ENCODE data around the gene COTL1. TPM values are rescaled to one million over a fixed set of nuclear protein-coding genes. Genes with fewer than 3 reads are reported as not detected.

Gene COTL1
- total RNA-seq, 1 experiment from 2014 or later = 408 TPM

DNA sequence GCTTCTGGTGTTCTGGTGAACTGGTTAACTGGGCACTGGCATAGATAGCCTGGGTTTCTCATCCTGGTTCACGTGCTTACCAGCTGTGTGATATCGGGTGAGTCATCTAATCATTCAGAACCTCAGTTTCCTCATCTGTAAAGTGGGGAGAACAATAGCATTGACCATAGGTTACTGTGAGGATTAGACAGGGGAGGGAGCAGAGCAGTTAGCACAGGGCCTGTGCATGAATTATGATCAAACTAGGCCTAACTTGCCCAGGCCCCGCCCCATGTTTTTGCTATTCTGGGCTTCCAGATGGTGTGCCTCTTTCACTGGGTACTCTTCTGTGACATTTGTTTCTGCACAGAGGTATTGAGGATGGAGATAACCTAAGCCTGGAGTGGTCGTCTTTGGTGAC is 25.8 kb upstream of the COTL1 start:
- Histone ChIP-seq H3K4me3 (ENCODE audit: low read length) (no peak overlapping the region), H3K4me1 (ENCODE audit: insufficient read depth, low read length) (peaks cover 25% of the 10 kb centered on the region), H3K36me3 (ENCODE audit: low read depth, low read length) (no peaks in the 10 kb centered on the region), H3K27ac (ENCODE audit: low read length) (no peak overlapping the region), H3K27me3 (ENCODE audit: low read length) (no peaks in the 10 kb centered on the region), H3K79me2 (ENCODE audit: low read length) (0 out of 2 replicates have a peak, but pooled peaks cover 7% of the 10 kb centered on the region), H3K9me2 (replicated peaks; ENCODE audit: low read length) (no peaks in the 10 kb centered on the region), H4K20me1 (ENCODE audit: low read length) (no peaks in the 10 kb centered on the region), H3K4me2 (ENCODE audit: low read length) (peak overlapping the region; percentile 57; the same call in 1 of the 2 replicates), H3K9ac (ENCODE audit: low read length) (no peak overlapping the region), H2AFZ (ENCODE audit: low read length) (peak overlapping the region; percentile 76; the same call in 1 of the 2 replicates), H3F3A (ENCODE audit: low read length, unreplicated experiment) (no peaks in the 10 kb centered on the region), H3K9me3 (ENCODE audit: low read length) (no peaks in the 10 kb centered on the region)
- intact Hi-C loops (cut with micrococcal nuclease) = no loop called here
- no peak for TF ChIP-seq EZH2 (IDR thresholded peaks at IDR 0.05; ENCODE audit: low read length, unreplicated experiment)
- TF ChIP-seq EZH2phosphoT487 (IDR thresholded peaks at IDR 0.05; ENCODE audit: borderline replicate concordance, low read length) = no peak
- TF ChIP-seq CTCF (conservative IDR thresholded peaks at IDR 0.05; ENCODE audit: low read depth, low read length) = no peak
- no peak for ATAC-seq
- BruUV-seq (replicated peaks) = no TSS peak
- POLR2A ChIA-PET (ENCODE audit: unreplicated experiment) = no interaction called here
- no peak for DNase-seq
- CTCF ChIA-PET = no interaction called here

GRCh38 chr16:84643180-84643583 is 25.3 kb upstream of the COTL1 start:
- no peaks in the 10 kb centered on the region for H3K36me3 ChIP-seq (ENCODE audit: low read depth, low read length)
- no peaks in the 10 kb centered on the region for H3K27me3 ChIP-seq (ENCODE audit: low read length)
- peak overlapping the region; percentile 57 for H3K4me2 ChIP-seq (ENCODE audit: low read length)
- ChIA-PET POLR2A (ENCODE audit: unreplicated experiment) (no interaction called here), CTCF (no interaction called here)
- intact Hi-C loops (cut with micrococcal nuclease) = no loop called here
- no peaks in the 10 kb centered on the region for H3K9me3 ChIP-seq (ENCODE audit: low read length)
- H3K4me1 ChIP-seq (ENCODE audit: insufficient read depth, low read length) = peaks cover 25% of the 10 kb centered on the region
- H3K27ac ChIP-seq (ENCODE audit: low read length) = peak overlapping the region; percentile 52
- 0 out of 2 replicates have a peak, but pooled peaks cover 7% of the 10 kb centered on the region for H3K79me2 ChIP-seq (ENCODE audit: low read length)
- H3K9me2 ChIP-seq (replicated peaks; ENCODE audit: low read length) = no peaks in the 10 kb centered on the region
- peak overlapping the region; percentile 76 for H2AFZ ChIP-seq (ENCODE audit: low read length)
- TF ChIP-seq EZH2 (IDR thresholded peaks at IDR 0.05; ENCODE audit: low read length, unreplicated experiment) (no peak), EZH2phosphoT487 (IDR thresholded peaks at IDR 0.05; ENCODE audit: borderline replicate concordance, low read length) (no peak), CTCF (conservative IDR thresholded peaks at IDR 0.05; ENCODE audit: low read depth, low read length) (no peak)
- BruUV-seq (replicated peaks) = no TSS peak
- ATAC-seq (peak; percentile 77), DNase-seq (peak; percentile 77)
- H3K4me3 ChIP-seq (ENCODE audit: low read length) = 0 out of 2 replicates have a peak overlapping the region, but pooled peaks have one; percentile 11
- H3F3A ChIP-seq (ENCODE audit: low read length, unreplicated experiment) = no peaks in the 10 kb centered on the region
- peak overlapping the region; percentile 33 for H3K9ac ChIP-seq (ENCODE audit: low read length)
- no peaks in the 10 kb centered on the region for H4K20me1 ChIP-seq (ENCODE audit: low read length)

DNA sequence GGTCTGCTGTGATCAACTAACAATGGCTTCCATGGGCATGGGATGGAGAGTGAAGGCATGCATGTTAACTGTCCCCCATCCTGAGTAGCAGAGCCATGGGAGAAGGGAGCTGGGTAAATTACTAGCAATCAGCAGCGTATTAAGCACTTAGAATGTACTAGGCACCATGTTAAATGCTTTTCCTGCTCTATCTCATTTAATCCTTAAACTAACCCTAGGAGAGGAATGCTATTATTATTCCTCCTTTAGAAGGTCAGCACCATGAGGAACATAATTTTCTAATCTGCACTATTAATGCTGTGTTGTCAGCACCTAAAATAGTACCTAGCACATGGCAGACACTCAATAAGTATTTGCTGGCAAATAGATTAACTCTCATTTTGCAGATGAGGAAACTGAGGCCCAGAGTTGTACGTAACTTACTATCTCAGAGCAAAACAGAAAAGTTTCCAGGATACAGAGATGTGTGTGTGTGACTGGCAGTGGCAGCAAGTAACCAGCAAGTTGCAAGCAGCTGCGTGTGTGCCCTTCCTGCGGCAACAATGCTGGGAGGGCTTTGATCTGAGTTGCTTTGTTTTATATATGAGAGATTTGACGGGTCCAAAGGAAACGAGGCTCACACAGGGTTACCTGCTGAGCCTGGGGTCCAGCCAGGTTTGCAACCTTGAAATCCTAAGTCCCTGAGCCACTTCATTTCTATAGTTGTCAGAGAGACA is 23.9 kb upstream of the COTL1 start:
- Histone ChIP-seq H3K9me2 (replicated peaks; ENCODE audit: low read length) (no peaks in the 10 kb centered on the region), H3K4me2 (ENCODE audit: low read length) (peak overlapping the region; percentile 57), H3K9ac (ENCODE audit: low read length) (no peak overlapping the region), H2AFZ (ENCODE audit: low read length) (no peak overlapping the region), H3K79me2 (ENCODE audit: low read length) (0 out of 2 replicates have a peak, but pooled peaks cover 7% of the 10 kb centered on the region), H3K27ac (ENCODE audit: low read length) (no peak overlapping the region), H3K4me3 (ENCODE audit: low read length) (no peak overlapping the region), H3K27me3 (ENCODE audit: low read length) (no peaks in the 10 kb centered on the region), H4K20me1 (ENCODE audit: low read length) (no peaks in the 10 kb centered on the region), H3K9me3 (ENCODE audit: low read length) (no peaks in the 10 kb centered on the region), H3K4me1 (ENCODE audit: insufficient read depth, low read length) (peaks cover 25% of the 10 kb centered on the region), H3K36me3 (ENCODE audit: low read depth, low read length) (no peaks in the 10 kb centered on the region), H3F3A (ENCODE audit: low read length, unreplicated experiment) (no peaks in the 10 kb centered on the region)
- intact Hi-C loops (cut with micrococcal nuclease) = no loop called here
- ChIA-PET CTCF (no interaction called here), POLR2A (ENCODE audit: unreplicated experiment) (no interaction called here)
- ATAC-seq (no peak), DNase-seq (no peak)
- no TSS peak for BruUV-seq (replicated peaks)
- TF ChIP-seq EZH2phosphoT487 (IDR thresholded peaks at IDR 0.05; ENCODE audit: borderline replicate concordance, low read length) (no peak), CTCF (conservative IDR thresholded peaks at IDR 0.05; ENCODE audit: low read depth, low read length) (no peak), EZH2 (IDR thresholded peaks at IDR 0.05; ENCODE audit: low read length, unreplicated experiment) (no peak)
